PC-3 (cell line): ENCODE measurements around the gene PBOV1.

Experiments
- EZH2 ChIP-seq: fragments of 300-600 bp; sonication (generic); IDR thresholded peaks from one replicate; pipeline ENCODE4 v1.6.1; 2017; ENCODE audit warnings: antibody characterized with exemption, mild to moderate bottlenecking, low read length; ENCODE audit not compliant: unreplicated experiment
- EZH2phosphoT487 ChIP-seq: fragments of 300-600 bp; sonication (generic); IDR thresholded peaks from 2 replicates; pipeline ENCODE4 v1.6.1; 2018; ENCODE audit warnings: mild to moderate bottlenecking, antibody characterized with exemption, low read length, borderline replicate concordance
- TF ChIP-seq, protein P1 (sequence below): fragments of 300-600 bp; sonication (generic); conservative IDR thresholded peaks from 2 replicates; pipeline ENCODE4 v1.5.1; 2017; ENCODE audit warnings: antibody characterized with exemption, low read depth, mild to moderate bottlenecking, low read length

GRCh38 chr6:138250053-138250452, 31.8 kb upstream of the PBOV1 start:
- TF ChIP-seq, protein P1, sequence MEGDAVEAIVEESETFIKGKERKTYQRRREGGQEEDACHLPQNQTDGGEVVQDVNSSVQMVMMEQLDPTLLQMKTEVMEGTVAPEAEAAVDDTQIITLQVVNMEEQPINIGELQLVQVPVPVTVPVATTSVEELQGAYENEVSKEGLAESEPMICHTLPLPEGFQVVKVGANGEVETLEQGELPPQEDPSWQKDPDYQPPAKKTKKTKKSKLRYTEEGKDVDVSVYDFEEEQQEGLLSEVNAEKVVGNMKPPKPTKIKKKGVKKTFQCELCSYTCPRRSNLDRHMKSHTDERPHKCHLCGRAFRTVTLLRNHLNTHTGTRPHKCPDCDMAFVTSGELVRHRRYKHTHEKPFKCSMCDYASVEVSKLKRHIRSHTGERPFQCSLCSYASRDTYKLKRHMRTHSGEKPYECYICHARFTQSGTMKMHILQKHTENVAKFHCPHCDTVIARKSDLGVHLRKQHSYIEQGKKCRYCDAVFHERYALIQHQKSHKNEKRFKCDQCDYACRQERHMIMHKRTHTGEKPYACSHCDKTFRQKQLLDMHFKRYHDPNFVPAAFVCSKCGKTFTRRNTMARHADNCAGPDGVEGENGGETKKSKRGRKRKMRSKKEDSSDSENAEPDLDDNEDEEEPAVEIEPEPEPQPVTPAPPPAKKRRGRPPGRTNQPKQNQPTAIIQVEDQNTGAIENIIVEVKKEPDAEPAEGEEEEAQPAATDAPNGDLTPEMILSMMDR, result no peak
- no peak for TF ChIP-seq EZH2
- no peak for TF ChIP-seq EZH2phosphoT487
